H1 (cell line): Measurements from ENCODE around the gene PRKAA1. TPM values are rescaled to one million over a fixed set of nuclear protein-coding genes. Genes with fewer than 3 reads are reported as not detected.

Experiments used
- CTCF ChIA-PET: fragments of 300-600 bp; sonication (Branson Sonifier 250); formaldehyde crosslinking; loops from one replicate; lab custom pipeline; 2021; ENCODE audit not compliant: partially characterized antibody; lab: Charles Lee
- POLR2A ChIA-PET: fragments of 300-600 bp; sonication (Branson Sonifier 250); formaldehyde crosslinking; loops from one replicate; lab custom pipeline; 2021; ENCODE audit warnings: inconsistent platforms; ENCODE audit not compliant: partially characterized antibody; lab: Charles Lee
- DNase-seq, 2 experiments: peaks; one replicate each; pipeline versions ENCODE4 v3.0.0 to v3.0.0-alpha.2; 2010 to 2022; ENCODE audit warnings: low spot score in 2 of 2, low read depth in 1 of 2, mixed read lengths in 1 of 2
- FAIRE-seq: peaks from 2 replicates; lab custom pipeline; 2011; peaks lifted over from hg19 to GRCh38; lab: Jason Lieb, UNC
- H2AFZ ChIP-seq: 2 replicates; pipeline ENCODE4 v1.8.1; 2012; ENCODE audit warnings: low read length, inconsistent platforms
- H2AK5ac ChIP-seq: 2 replicates; pipeline ENCODE4 v1.6.1; 2013; ENCODE audit warnings: low read depth, low read length
- H2BK120ac ChIP-seq: replicated peaks from 2 replicates; pipeline ENCODE3; 2013; ENCODE audit warnings: low read depth, low read length, inconsistent platforms
- H2BK12ac ChIP-seq: 2 replicates; pipeline ENCODE4 v1.6.1; 2013; ENCODE audit warnings: low read depth, low read length
- H2BK15ac ChIP-seq: 2 replicates; pipeline ENCODE4 v1.6.1; 2013; ENCODE audit warnings: low read length
- H2BK20ac ChIP-seq: 2 replicates; pipeline ENCODE4 v1.6.1; 2013; ENCODE audit warnings: low read length
- H2BK5ac ChIP-seq: 2 replicates; pipeline ENCODE4 v1.6.1; 2013; ENCODE audit warnings: low read depth, low read length
- H3K14ac ChIP-seq: 2 replicates; pipeline ENCODE4 v1.6.1; 2013; ENCODE audit warnings: inconsistent platforms; ENCODE audit not compliant: insufficient read length
- H3K18ac ChIP-seq: 2 replicates; pipeline ENCODE4 v1.6.1; 2013; ENCODE audit warnings: low read length; ENCODE audit errors: extremely low read depth
- H3K23ac ChIP-seq: 2 replicates; pipeline ENCODE4 v1.6.1; 2013; ENCODE audit warnings: inconsistent platforms; ENCODE audit not compliant: insufficient read length
- H3K23me2 ChIP-seq: 2 replicates; pipeline ENCODE4 v1.6.1; 2013; ENCODE audit warnings: low read depth, low read length
- H3K27ac ChIP-seq: 2 replicates; pipeline ENCODE4 v1.6.1; 2011; ENCODE audit warnings: low read depth, low read length, inconsistent platforms
- H3K27me3 ChIP-seq, 4 experiments: replicated peaks in 1 of 4; 1 replicate in 1 of 4; 2 replicates in 3 of 4; pipeline versions ENCODE4 v1.6.1 to v1.8.1; 2011 to 2013; ENCODE audit warnings: low read length in 3 of 4, mild to moderate bottlenecking in 3 of 4, inconsistent platforms in 2 of 4, mixed read lengths in 2 of 4, moderate library complexity in 1 of 4; ENCODE audit not compliant: control insufficient read depth in 3 of 4, insufficient read depth in 3 of 4; ENCODE audit errors: extremely low read depth in 1 of 4
- H3K36me3 ChIP-seq, 4 experiments: 2 replicates each; pipeline versions ENCODE4 v1.6.1 to v1.8.1; 2011 to 2013; ENCODE audit warnings: mild to moderate bottlenecking in 4 of 4, low read length in 3 of 4, moderate library complexity in 2 of 4, control low read depth in 1 of 4, inconsistent platforms in 1 of 4; ENCODE audit not compliant: insufficient read depth in 4 of 4, control insufficient read depth in 2 of 4
- H3K4ac ChIP-seq: replicated peaks from 2 replicates; pipeline ENCODE3; 2013; ENCODE audit warnings: low read length, low read depth, mixed read lengths, inconsistent platforms; ENCODE audit not compliant: insufficient read length
- H3K4me1 ChIP-seq, 4 experiments: replicated peaks in 1 of 4; 1 replicate in 1 of 4; 2 replicates in 3 of 4; pipeline versions ENCODE4 v1.6.1 to v1.8.1; 2011 to 2013; ENCODE audit warnings: low read length in 3 of 4, inconsistent platforms in 2 of 4, mixed read lengths in 1 of 4; ENCODE audit not compliant: insufficient read depth in 4 of 4, control insufficient read depth in 3 of 4
- H3K4me2 ChIP-seq, 2 experiments: 2 replicates each; pipeline versions ENCODE4 v1.6.1 to v1.8.1; 2011 to 2013; ENCODE audit warnings: low read depth in 2 of 2, low read length in 2 of 2, control low read depth in 1 of 2, inconsistent platforms in 1 of 2, mild to moderate bottlenecking in 1 of 2; ENCODE audit not compliant: insufficient read depth in 1 of 2
- H3K4me3 ChIP-seq, 4 experiments: fragments of 200-600, 300-600 bp in 1 of 4; sonication (generic), shearing (Covaris generic), sonication (Bioruptor Twin) in 1 of 4; 2 replicates each; pipeline versions ENCODE4 v1.5.1 to v1.8.1; 2011 to 2016; ENCODE audit warnings: low read length in 4 of 4, low read depth in 3 of 4, control low read depth in 2 of 4, inconsistent platforms in 2 of 4, mild to moderate bottlenecking in 2 of 4, mixed read lengths in 1 of 4, moderate library complexity in 1 of 4; ENCODE audit not compliant: insufficient read depth in 2 of 4; ENCODE audit errors: extremely low read depth in 1 of 4
- H3K56ac ChIP-seq: replicated peaks from 2 replicates; pipeline ENCODE3; 2013; ENCODE audit warnings: low read depth, mild to moderate bottlenecking, mixed read lengths, low read length, inconsistent platforms; ENCODE audit not compliant: insufficient read length
- H3K79me1 ChIP-seq: 2 replicates; pipeline ENCODE4 v1.6.1; 2013; ENCODE audit warnings: low read depth, low read length, control low read depth
- H3K79me2 ChIP-seq, 2 experiments: 2 replicates each; pipeline versions ENCODE4 v1.6.1 to v1.8.1; 2012 to 2013; ENCODE audit warnings: low read length in 2 of 2, mild to moderate bottlenecking in 2 of 2, inconsistent platforms in 1 of 2; ENCODE audit not compliant: insufficient read depth in 2 of 2, control insufficient read depth in 1 of 2
- H3K9ac ChIP-seq, 4 experiments: replicated peaks in 1 of 4; 1 replicate in 1 of 4; 2 replicates in 3 of 4; pipeline versions ENCODE4 v1.6.1 to v1.8.1; 2011 to 2013; ENCODE audit warnings: low read depth in 3 of 4, low read length in 3 of 4, control low read depth in 2 of 4, mild to moderate bottlenecking in 2 of 4, moderate library complexity in 2 of 4, inconsistent platforms in 1 of 4; ENCODE audit errors: extremely low read depth in 1 of 4
- H3K9me3 ChIP-seq, 2 experiments: 2 replicates each; pipeline versions ENCODE4 v1.6.1 to v1.8.1; 2012 to 2013; ENCODE audit warnings: mild to moderate bottlenecking in 2 of 2, moderate library complexity in 2 of 2, control low read depth in 1 of 2, inconsistent platforms in 1 of 2, low read depth in 1 of 2, low read length in 1 of 2, mixed read lengths in 1 of 2; ENCODE audit not compliant: insufficient read depth in 2 of 2
- H4K20me1 ChIP-seq, 2 experiments: replicated peaks in 1 of 2; 2 replicates each; pipeline versions ENCODE3 to v1.8.1; 2011 to 2013; ENCODE audit warnings: inconsistent platforms in 2 of 2, low read length in 2 of 2, mild to moderate bottlenecking in 1 of 2; ENCODE audit not compliant: insufficient read depth in 2 of 2, control insufficient read depth in 1 of 2
- H4K5ac ChIP-seq: 2 replicates; pipeline ENCODE4 v1.6.1; 2013; ENCODE audit warnings: low read length, low read depth, mixed read lengths, inconsistent platforms; ENCODE audit not compliant: insufficient read length
- H4K8ac ChIP-seq: 2 replicates; pipeline ENCODE4 v1.8.0; 2013; ENCODE audit warnings: mild to moderate bottlenecking, moderate library complexity, low read length, inconsistent platforms; ENCODE audit not compliant: insufficient read depth; ENCODE audit errors: extremely low read depth
- H4K91ac ChIP-seq: replicated peaks from 2 replicates; pipeline ENCODE3; 2013; ENCODE audit warnings: low read length, mixed read lengths, inconsistent platforms; ENCODE audit not compliant: insufficient read length
- POLR2A ChIP-seq, 2 experiments: IDR thresholded peaks; 1 replicate in 1 of 2; 2 replicates in 1 of 2; pipeline ENCODE4 v1.6.1; 2011; ENCODE audit warnings: low read depth in 2 of 2, low read length in 2 of 2, mild to moderate bottlenecking in 2 of 2; ENCODE audit errors: control extremely low read depth in 1 of 2
- WGBS, 2 experiments: shearing (Covaris generic) in 1 of 2; methylation state at CpG; one replicate each; pipeline versions ENCODE4 v1.1.6 to v1.1.7; 2013 to 2015; ENCODE audit warnings: low lambda C conversion rate in 2 of 2, mixed read lengths in 2 of 2, inconsistent platforms in 1 of 2, low coverage in 1 of 2, missing lambda C conversion rate in 1 of 2; ENCODE audit not compliant: insufficient replicate concordance in 2 of 2, insufficient coverage in 1 of 2, insufficient read length in 1 of 2; ENCODE audit errors: extremely low coverage in 1 of 2, missing lambda C conversion rate in 1 of 2; 5-methylcytosine and 5-hydroxymethylcytosine counted together
- polyA plus RNA-seq, 7 experiments: library from polyadenylated mRNA; depleted of rRNA in 3 of 7; stranded (reverse) in 5 of 7; unstranded in 2 of 7; fragments of >200 nt in 5 of 7; fragments of 200-250 nt in 2 of 7; gene quantifications; 1 replicate in 5 of 7; 2 replicates in 1 of 7; 4 replicates in 1 of 7; pipeline versions ENCODE4 v1.2.1 to v1.2.3, GENCODE V29; 2011 to 2013; ENCODE audit warnings: missing spikeins in 2 of 7, mixed read lengths in 2 of 7
- total RNA-seq: library from RNA; stranded (reverse); fragmentation: NEBNext Ultra II Directional; extraction: Animal tissue kit (Norgen Biotek cat#: 25700); gene quantifications from 2 replicates; pipeline ENCODE4 v1.2.1, GENCODE V29; 2021

Gene PRKAA1
- total and polyA plus RNA-seq, 2 of the 8 experiments (the other 6 are each of a cell fraction or from before 2014, with no cell fraction given), result 10.4 to 33.1 TPM

GRCh38 chr5:40846371-40846770, 48.2 kb upstream of the PRKAA1 start:
- Histone ChIP-seq H3K79me2 (no peaks in the 10 kb centered on the region), H4K5ac (no peak overlapping the region), H4K20me1 (no peaks in the 10 kb centered on the region)

More at GRCh38 chr5:40846371-40846770, 48.2 kb upstream of the PRKAA1 start:
- no peak overlapping the region for H4K8ac ChIP-seq
- H3K4me3 ChIP-seq, result no peak overlapping the region
- no peaks in the 10 kb centered on the region for H3K4me1 ChIP-seq
- H2BK5ac ChIP-seq, result no peak overlapping the region
- DNase-seq, result no peak
- H3K27ac ChIP-seq, result no peak overlapping the region
- H2BK12ac ChIP-seq, result no peak overlapping the region
- no peak overlapping the region for H2BK15ac ChIP-seq
- H3K23ac ChIP-seq, result no peak overlapping the region
- FAIRE-seq, result no peak
- H3K56ac ChIP-seq, result no peak overlapping the region
- no peaks in the 10 kb centered on the region for H3K36me3 ChIP-seq
- H2BK120ac ChIP-seq, result no peak overlapping the region
- no peak overlapping the region for H3K14ac ChIP-seq
- H3K18ac ChIP-seq, result no peak overlapping the region
- ChIA-PET CTCF (no interaction called here), POLR2A (interaction anchor here (15.5 kb wide), 1 partner anchor 17 kb away, joined by 257 read pairs; the partner anchor contains the start of gene RPL37)
- no peaks in the 10 kb centered on the region for H3K27me3 ChIP-seq
- H3K9ac ChIP-seq, result no peak overlapping the region
- H3K4me2 ChIP-seq, result no peak overlapping the region
- no peaks in the 10 kb centered on the region; the same call in 1 of the 2 replicates for H3K23me2 ChIP-seq
- no peak overlapping the region for H2BK20ac ChIP-seq
- 80% methylated on average over 2 of the region's 2 CpGs; no CpG with 5 or more reads in 1 of the 2 experiments for WGBS, 2 experiments
- no peak overlapping the region for H2AK5ac ChIP-seq
- H2AFZ ChIP-seq, result no peak overlapping the region
- TF ChIP-seq POLR2A (IDR thresholded peaks at IDR 0.05; ENCODE audit: control extremely low read depth in 1 of 2, low read depth in 2 of 2, low read length in 2 of 2), result no peak
- H3K79me1 ChIP-seq, result no peaks in the 10 kb centered on the region
- H4K91ac ChIP-seq, result no peak overlapping the region
- H3K4ac ChIP-seq, result no peak overlapping the region
- H3K9me3 ChIP-seq, result no peaks in the 10 kb centered on the region
